Measurements from ENCODE around the gene SEPTIN1. TPM values are rescaled to one million over a fixed set of nuclear protein-coding genes. Genes with fewer than 3 reads are reported as not detected.
"Not testable (repeated sequence)": the region's sequence is repeated elsewhere in the genome, so short reads cannot be mapped to it uniquely, and the experiment has no call there.

Gene SEPTIN1
- total RNA-seq, 1 donor from 2014 or later, result 2.0 TPM

DNA sequence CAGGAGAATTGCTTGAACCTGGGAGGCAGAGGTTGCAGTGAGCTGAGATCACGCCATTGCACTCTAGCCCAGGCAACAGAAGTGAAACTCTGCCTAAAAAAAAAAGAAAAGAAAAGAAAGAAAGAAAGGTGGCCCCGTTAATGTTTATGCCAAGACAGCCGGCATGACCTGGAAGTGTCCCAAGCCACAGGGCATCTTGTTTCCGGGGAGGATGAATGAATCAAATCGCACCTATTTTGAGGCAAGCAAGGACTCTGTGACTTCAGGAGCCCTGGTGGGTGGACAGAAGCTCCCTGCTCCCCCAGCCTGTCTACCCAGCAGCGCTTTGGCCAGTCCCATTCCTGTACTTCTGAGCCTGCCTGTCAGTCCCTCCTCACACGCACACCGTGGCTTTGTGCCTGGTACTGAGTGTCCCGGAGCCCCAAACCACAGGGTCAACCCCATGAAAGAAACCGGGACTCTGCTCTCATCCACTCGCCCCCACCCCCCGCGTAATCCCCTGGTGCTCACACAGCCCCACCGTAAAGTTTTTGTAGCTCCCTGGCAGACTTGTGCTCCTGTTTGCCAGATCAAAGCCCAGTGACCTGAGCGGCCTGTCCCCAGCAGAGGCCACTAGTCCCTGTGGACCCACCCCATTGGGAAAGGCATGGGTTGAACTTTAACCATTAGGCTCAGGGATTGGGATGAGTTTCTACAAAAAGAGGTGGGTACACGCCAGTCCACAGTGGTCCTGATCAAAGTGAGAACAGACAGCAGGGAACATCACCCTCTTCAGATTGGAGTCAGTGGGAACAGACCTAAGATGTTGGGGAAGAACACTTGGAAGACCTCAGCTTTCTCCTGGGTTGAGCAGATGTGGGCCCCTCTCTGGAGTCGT, 46.5 kb downstream of the SEPTIN1 start:
- peaks cover 9% of the 10 kb centered on the region for H3K4me1 Mint-ChIP-seq (ENCODE audit: low read depth)
- H3K27ac Mint-ChIP-seq, result peak overlapping the region; percentile 89
- H3K27me3 Mint-ChIP-seq, result no peaks in the 10 kb centered on the region
- H3K4me3 Mint-ChIP-seq (ENCODE audit: low read depth), result peak overlapping the region; percentile 67
- no peaks in the 10 kb centered on the region for H3K9me3 Mint-ChIP-seq (ENCODE audit: low read depth)
- no peaks in the 10 kb centered on the region for H3K36me3 Mint-ChIP-seq (ENCODE audit: insufficient read depth)
- TF ChIP-seq, protein P1, sequence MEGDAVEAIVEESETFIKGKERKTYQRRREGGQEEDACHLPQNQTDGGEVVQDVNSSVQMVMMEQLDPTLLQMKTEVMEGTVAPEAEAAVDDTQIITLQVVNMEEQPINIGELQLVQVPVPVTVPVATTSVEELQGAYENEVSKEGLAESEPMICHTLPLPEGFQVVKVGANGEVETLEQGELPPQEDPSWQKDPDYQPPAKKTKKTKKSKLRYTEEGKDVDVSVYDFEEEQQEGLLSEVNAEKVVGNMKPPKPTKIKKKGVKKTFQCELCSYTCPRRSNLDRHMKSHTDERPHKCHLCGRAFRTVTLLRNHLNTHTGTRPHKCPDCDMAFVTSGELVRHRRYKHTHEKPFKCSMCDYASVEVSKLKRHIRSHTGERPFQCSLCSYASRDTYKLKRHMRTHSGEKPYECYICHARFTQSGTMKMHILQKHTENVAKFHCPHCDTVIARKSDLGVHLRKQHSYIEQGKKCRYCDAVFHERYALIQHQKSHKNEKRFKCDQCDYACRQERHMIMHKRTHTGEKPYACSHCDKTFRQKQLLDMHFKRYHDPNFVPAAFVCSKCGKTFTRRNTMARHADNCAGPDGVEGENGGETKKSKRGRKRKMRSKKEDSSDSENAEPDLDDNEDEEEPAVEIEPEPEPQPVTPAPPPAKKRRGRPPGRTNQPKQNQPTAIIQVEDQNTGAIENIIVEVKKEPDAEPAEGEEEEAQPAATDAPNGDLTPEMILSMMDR (IDR thresholded peaks at IDR 0.05; ENCODE audit: unreplicated experiment), result no peak
- DNase-seq (ENCODE audit: low spot score, unreplicated experiment), result no peak

DNA sequence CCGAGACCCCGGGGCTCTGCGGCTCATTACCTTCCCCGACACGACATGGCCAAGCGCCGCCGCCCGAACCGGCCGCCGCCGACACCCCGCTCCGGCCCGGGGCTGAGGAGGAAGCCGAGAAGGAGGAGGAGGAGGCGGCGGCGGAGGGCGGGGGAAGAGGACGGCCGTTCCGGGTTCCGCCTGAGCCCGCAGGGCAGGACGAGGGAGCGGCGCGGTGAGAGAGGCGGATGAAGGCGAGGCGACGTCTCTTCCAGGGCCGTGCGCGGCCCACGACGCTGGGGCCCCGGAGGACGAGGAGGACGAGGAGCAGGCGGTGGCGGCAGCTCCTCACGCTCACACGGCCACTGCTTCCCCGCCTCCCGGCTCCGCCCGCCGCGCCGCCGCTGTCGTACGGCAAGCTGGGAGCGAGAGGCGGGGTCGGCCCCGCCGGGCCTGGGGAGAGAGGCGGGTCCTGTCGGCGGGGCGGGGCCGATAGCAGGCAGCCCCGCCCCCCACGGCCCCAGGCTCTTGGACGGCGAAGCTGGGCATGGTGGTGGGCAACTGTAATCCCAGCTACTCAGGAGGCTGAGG, 47.2 kb downstream of the SEPTIN1 start:
- not testable (repeated sequence) for H3K27me3 Mint-ChIP-seq; H3K36me3 Mint-ChIP-seq (ENCODE audit: insufficient read depth); H3K4me1 Mint-ChIP-seq (ENCODE audit: low read depth); H3K9me3 Mint-ChIP-seq (ENCODE audit: low read depth)
- DNase-seq (ENCODE audit: low spot score, unreplicated experiment), result peak; percentile 71
- Mint-ChIP-seq H3K27ac (peak overlapping the region; percentile 89), H3K4me3 (ENCODE audit: low read depth) (peak overlapping the region; percentile 70)

DNA sequence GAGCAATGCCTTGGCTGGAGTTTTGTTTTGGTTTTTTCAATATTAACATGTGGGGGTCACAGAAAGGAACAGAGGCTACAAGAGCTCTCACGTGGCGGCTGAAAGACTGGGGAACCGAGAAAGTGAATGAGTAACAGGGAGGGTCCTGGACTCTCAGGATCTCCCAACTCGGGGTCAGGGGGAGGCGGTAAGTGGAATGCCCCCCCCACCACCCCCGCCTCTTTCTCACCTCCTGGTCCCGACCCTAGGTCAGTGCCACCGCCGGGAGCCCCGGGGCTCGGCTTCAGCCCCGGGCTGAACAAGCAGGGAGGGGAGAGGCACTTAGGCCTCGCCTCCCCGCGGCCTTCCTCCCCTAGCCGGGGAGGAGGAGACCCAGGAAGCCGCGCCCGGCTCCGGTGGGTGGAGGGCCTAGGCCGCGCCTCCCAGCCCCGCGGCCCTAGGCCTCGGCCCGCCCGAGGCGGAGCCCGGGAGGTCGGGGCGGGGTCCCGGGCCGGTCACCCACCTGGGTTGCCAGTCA, 47.8 kb downstream of the SEPTIN1 start:
- DNase-seq (ENCODE audit: low spot score, unreplicated experiment), result peak; percentile 60
- not testable (repeated sequence) for H3K27me3 Mint-ChIP-seq; H3K36me3 Mint-ChIP-seq (ENCODE audit: insufficient read depth); H3K9me3 Mint-ChIP-seq (ENCODE audit: low read depth); H3K4me1 Mint-ChIP-seq (ENCODE audit: low read depth)
- Mint-ChIP-seq H3K27ac (peak overlapping the region; percentile 97), H3K4me3 (ENCODE audit: low read depth) (peak overlapping the region; percentile 92)

Other genes starting within 250 kb of the SEPTIN1 start
- 1.6 and 3.8 TPM in 2 replicates for gene CORO1A, start 199.0 kb downstream of the SEPTIN1 start, total RNA-seq
- gene BOLA2B, start 188.9 kb downstream of the SEPTIN1 start, total RNA-seq, result 65.0 and 71.5 TPM in 2 replicates
- gene SLX1A, start 188.7 kb downstream of the SEPTIN1 start, total RNA-seq, result 28.7 and 37.5 TPM in 2 replicates
- 33.0 and 33.3 TPM in 2 replicates for gene SULT1A3, start 183.3 kb downstream of the SEPTIN1 start, total RNA-seq
- 27.0 and 27.1 TPM in 2 replicates for gene NPIPB13, start 134.1 kb downstream of the SEPTIN1 start, total RNA-seq
- gene CD2BP2, start 27.3 kb downstream of the SEPTIN1 start, total RNA-seq, result 76.9 and 78.8 TPM in 2 replicates
- gene TBC1D10B, start 12.1 kb downstream of the SEPTIN1 start, total RNA-seq, result 51.0 and 51.8 TPM in 2 replicates
- gene MYL11, start 7.8 kb downstream of the SEPTIN1 start, total RNA-seq, result 2.6 and 3.5 TPM in 2 replicates
- gene ZNF48, start 12.9 kb upstream of the SEPTIN1 start, total RNA-seq, result 59.7 and 62.6 TPM in 2 replicates
- 13.2 and 13.7 TPM in 2 replicates for gene ZNF771, start 25.0 kb upstream of the SEPTIN1 start, total RNA-seq
- gene DCTPP1, start 47.5 kb upstream of the SEPTIN1 start, total RNA-seq, result 65.9 and 71.9 TPM in 2 replicates
- 42.1 and 42.6 TPM in 2 replicates for gene SEPHS2, start 63.3 kb upstream of the SEPTIN1 start, total RNA-seq
- 0.49 and 0.53 TPM in 2 replicates for gene ITGAL, start 90.2 kb upstream of the SEPTIN1 start, total RNA-seq
- 80.0 and 83.6 TPM in 2 replicates for gene ZNF768, start 144.0 kb upstream of the SEPTIN1 start, total RNA-seq
- 18.1 and 19.1 TPM in 2 replicates for gene ZNF747, start 152.3 kb upstream of the SEPTIN1 start, total RNA-seq
- gene ZNF764, start 175.8 kb upstream of the SEPTIN1 start, total RNA-seq, result 36.1 and 36.6 TPM in 2 replicates
- gene ZNF688, start 189.2 kb upstream of the SEPTIN1 start, total RNA-seq, result 20.0 and 22.5 TPM in 2 replicates
- 46.2 and 50.0 TPM in 2 replicates for gene ZNF785, start 203.1 kb upstream of the SEPTIN1 start, total RNA-seq
- 23.3 and 24.5 TPM in 2 replicates for gene ZNF689, start 227.8 kb upstream of the SEPTIN1 start, total RNA-seq